ENCODE data around the gene MIA. TPM values are rescaled to one million over a fixed set of nuclear protein-coding genes. Genes with fewer than 3 reads are reported as not detected.
"Not testable (repeated sequence)": the region's sequence is repeated elsewhere in the genome, so short reads cannot be mapped to it uniquely, and the experiment has no call there.

The MIA gene
- total RNA-seq, 1 experiment from 2014 or later, result not detected

DNA sequence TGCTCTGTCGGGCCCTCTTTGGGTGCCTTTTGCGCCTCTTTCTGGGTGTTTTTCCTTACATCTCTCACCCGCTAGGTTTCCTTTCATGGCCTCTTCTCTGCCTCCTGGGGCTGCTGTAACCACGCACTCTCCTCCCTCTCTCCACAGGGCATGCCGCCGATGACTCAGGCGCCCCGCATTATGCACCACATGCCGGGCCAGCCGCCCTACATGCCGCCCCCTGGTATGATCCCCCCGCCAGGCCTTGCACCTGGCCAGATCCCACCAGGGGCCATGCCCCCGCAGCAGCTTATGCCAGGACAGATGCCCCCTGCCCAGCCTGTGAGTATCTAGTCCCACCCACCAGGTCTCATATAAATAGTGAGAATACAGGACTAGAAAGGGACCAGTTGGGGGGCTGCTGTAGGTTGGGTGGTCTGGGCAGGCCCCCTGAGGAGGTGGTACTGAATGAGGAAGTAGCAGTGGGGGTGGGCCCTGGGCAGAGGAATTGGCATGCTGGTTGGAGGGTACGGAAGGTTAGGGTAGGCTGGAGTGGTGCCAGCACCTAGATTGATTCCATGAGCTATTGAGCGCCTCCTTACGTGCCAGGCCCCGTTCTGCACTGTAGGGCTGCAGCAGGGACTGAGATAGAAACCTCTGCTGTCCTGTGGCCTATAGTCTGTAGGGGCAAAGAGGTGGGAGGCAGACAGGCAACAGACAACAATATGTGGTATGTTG is 12.4 kb upstream of the MIA start:
- H3K27me3 ChIP-seq (ENCODE audit: control insufficient read depth, insufficient read depth, low read length), result no peaks in the 10 kb centered on the region
- no peak overlapping the region for H3K4me3 ChIP-seq (ENCODE audit: insufficient read depth, low read depth, low read length)
- peaks cover 60% of the 10 kb centered on the region for H3K36me3 ChIP-seq (replicated peaks; ENCODE audit: control insufficient read depth, insufficient read depth, low read length)
- no peak for DNase-seq

DNA sequence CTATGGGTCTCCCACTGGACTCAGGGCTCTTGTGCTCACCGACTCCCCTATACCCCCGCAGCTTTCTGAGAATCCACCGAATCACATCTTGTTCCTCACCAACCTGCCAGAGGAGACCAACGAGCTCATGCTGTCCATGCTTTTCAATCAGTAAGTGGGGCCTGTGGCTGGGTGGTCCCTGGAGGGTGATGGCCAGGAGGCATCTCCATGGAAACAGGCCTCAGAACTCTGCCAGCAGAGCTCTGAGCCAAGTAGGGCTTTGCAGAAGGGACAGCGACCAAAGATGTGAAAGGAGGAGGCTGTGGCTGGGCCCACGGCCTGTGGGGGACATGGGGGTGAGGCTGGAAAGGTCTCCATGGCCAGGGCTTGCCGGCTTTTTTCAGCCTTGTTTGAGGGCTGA is 11.8 kb upstream of the MIA start:
- Histone ChIP-seq H3K4me3 (ENCODE audit: insufficient read depth, low read depth, low read length) (no peak overlapping the region), H3K27me3 (ENCODE audit: control insufficient read depth, insufficient read depth, low read length) (no peaks in the 10 kb centered on the region), H3K36me3 (replicated peaks; ENCODE audit: control insufficient read depth, insufficient read depth, low read length) (peaks cover 56% of the 10 kb centered on the region)
- DNase-seq, result no peak

DNA sequence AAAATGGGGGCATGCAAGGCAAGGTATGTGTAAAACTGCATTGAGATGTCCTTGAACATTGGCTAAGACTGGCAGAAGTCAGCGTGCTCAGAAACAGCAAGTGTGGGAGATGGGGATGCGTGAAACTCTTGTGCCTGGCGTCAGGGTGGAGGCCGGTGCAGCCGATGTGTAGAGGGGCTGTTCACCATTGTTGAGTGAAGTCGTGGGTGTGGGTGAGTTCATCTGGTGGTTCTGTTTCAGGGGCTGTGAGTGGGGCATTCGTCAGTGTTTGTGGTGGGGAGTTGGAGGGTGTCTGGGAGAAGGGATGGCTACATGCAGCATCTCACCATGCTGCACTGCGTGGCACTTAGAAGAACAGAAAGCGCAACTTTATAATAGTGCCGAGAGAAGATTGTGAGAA is 11.4 kb upstream of the MIA start:
- Histone ChIP-seq H3K4me3 (ENCODE audit: insufficient read depth, low read depth, low read length) (no peak overlapping the region), H3K36me3 (replicated peaks; ENCODE audit: control insufficient read depth, insufficient read depth, low read length) (peaks cover 56% of the 10 kb centered on the region), H3K27me3 (ENCODE audit: control insufficient read depth, insufficient read depth, low read length) (no peaks in the 10 kb centered on the region)
- DNase-seq, result no peak

DNA sequence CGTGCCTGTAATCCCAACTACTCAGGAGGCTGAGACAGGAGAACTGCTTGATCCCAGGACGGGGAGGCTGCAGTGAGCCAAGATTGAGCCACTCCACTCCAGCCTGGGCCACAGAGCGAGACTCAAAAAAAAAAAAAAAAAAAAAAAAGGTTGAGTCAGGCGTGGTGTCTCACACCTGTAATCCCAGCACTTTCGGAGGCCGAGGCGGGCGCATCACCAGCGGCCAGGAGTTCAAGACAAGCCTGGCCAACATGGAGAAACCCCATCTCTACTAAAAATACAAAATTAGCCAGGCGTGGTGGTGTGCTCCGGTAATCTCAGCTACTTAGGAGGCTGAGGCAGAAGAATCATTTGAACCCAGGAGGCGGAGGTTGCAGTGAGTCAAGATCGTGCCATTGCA is 8.9 kb upstream of the MIA start:
- H3K27me3 ChIP-seq (ENCODE audit: control insufficient read depth, insufficient read depth, low read length); H3K4me3 ChIP-seq (ENCODE audit: insufficient read depth, low read depth, low read length); DNase-seq: not testable (repeated sequence)
- peaks cover 36% of the 10 kb centered on the region for H3K36me3 ChIP-seq (replicated peaks; ENCODE audit: control insufficient read depth, insufficient read depth, low read length)

DNA sequence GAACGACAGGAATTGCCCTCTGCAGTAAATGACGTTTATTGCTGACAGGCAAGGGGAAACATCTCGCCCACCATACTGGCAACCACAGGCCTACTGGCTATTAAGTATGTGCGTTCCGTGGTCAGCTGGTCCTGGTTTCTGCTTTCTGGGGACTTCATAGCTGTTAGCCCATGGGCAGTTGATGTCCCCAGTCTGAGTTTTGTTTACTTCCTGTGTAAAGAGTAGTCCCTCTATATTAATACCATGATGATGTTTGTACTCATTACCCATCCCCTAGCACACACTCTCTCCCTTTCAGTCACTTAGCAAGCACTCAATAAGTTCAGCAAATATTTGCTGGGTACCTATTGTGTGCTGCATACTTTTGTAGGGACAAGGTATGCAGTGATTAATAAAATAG is 6.5 kb upstream of the MIA start:
- DNase-seq, result no peak
- H3K4me3 ChIP-seq (ENCODE audit: insufficient read depth, low read depth, low read length), result no peak overlapping the region
- H3K36me3 ChIP-seq (replicated peaks; ENCODE audit: control insufficient read depth, insufficient read depth, low read length), result peaks cover 15% of the 10 kb centered on the region
- no peaks in the 10 kb centered on the region for H3K27me3 ChIP-seq (ENCODE audit: control insufficient read depth, insufficient read depth, low read length)

DNA sequence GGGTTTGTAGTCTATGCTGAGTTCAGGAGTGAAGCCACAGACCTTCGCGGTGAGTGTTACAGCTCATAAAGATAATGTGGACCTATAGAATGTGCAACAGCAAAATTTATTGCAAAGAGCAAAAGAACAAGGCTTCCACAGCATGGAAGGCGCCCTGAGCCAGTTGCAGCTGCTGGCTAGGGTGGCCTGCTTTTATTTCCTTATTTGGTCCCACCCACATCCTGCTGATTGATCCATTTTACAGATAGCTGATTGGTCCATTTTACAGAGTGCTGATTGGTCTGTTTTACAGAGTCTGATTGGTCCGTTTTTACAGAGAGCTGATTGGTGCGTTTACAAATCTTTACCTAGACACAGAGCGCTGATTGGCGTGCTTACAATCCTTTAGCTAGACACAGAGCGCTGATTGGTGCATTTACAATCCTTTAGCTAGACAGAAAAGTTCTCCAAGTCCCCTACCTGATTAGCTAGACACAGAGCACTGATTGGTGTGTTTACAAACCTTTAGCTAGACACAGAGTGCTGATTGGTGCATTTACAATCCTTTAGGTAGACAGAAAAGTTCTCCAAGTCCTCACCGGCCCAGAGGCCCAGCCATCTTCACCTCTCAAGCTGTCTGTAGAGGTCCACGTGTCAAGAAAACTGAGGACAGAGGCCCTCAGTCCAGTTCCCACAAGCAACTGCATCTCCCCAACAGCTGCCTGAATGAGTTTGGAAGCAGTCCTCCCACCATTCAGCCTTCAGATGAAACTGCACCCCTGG is 4.0 kb upstream of the MIA start:
- H3K4me3 ChIP-seq (ENCODE audit: insufficient read depth, low read depth, low read length); H3K36me3 ChIP-seq (replicated peaks; ENCODE audit: control insufficient read depth, insufficient read depth, low read length); DNase-seq; H3K27me3 ChIP-seq (ENCODE audit: control insufficient read depth, insufficient read depth, low read length): not testable (repeated sequence)

DNA sequence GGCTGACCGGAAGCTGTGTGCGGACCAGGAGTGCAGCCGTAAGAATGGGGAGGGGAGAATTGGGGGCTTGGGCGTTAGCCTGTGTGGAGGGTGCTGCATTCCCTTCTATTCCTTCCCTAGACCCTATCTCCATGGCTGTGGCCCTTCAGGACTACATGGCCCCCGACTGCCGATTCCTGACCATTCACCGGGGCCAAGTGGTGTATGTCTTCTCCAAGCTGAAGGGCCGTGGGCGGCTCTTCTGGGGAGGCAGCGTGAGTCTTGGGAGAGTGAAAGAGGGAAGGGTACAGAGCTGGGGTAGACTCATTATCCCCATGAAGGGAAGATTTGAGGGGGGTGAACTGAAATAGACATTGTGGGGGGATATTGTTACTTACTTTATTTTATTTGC is 306 bp downstream of the MIA start:
- Histone ChIP-seq H3K27me3 (ENCODE audit: control insufficient read depth, insufficient read depth, low read length) (no peaks in the 10 kb centered on the region), H3K4me3 (ENCODE audit: insufficient read depth, low read depth, low read length) (no peak overlapping the region), H3K36me3 (replicated peaks; ENCODE audit: control insufficient read depth, insufficient read depth, low read length) (no peaks in the 10 kb centered on the region)
- DNase-seq, result no peak

DNA sequence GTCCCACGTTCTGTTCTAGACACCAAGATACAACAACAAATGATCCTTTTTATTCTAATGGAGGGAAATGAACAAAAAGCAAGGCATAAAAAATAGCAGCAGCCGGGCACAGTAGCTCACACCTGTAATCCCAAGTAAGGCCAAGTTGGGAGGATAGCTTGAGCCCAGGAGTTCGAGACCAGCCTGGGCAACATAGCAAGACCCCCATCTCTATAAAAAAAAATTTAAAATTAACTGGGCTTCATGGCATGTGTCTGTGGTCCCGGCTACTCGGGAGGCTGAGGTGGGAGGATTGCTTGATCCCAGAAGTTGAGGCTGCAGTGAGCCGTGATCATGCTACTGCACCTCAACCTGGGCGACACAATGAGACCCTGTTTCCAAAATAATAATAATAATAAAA is 1.0 kb downstream of the MIA start:
- no peaks in the 10 kb centered on the region for H3K27me3 ChIP-seq (ENCODE audit: control insufficient read depth, insufficient read depth, low read length)
- no peak overlapping the region for H3K4me3 ChIP-seq (ENCODE audit: insufficient read depth, low read depth, low read length)
- no peak for DNase-seq
- H3K36me3 ChIP-seq (replicated peaks; ENCODE audit: control insufficient read depth, insufficient read depth, low read length), result no peaks in the 10 kb centered on the region

DNA sequence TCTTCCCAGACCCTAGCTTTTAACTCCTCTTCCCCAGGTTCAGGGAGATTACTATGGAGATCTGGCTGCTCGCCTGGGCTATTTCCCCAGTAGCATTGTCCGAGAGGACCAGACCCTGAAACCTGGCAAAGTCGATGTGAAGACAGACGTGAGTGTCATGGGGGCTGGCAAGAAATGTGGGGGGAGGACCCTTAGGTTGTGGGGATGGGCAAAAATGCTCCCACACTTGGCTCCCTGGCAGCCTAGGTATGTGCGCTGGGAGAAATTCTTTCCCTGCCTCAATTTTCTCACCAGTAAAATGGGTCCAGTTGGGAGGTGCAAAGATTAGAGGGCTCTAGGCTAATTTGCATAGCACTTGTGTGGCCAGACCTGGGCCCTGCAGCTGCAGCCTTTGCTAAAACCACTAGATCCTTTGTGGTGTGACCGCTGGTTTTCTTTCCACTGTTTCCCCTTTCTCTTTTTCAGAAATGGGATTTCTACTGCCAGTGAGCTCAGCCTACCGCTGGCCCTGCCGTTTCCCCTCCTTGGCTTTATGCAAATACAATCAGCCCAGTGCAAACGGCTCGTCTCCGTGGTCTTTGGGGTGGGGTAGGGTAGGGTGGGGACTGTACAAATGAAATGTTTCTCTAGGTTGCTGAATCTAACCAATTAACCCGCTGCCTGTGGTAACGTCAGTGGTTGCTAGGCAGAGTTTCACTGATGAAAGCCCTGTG is 1.8 kb downstream of the MIA start:
- Histone ChIP-seq H3K27me3 (ENCODE audit: control insufficient read depth, insufficient read depth, low read length) (no peaks in the 10 kb centered on the region), H3K4me3 (ENCODE audit: insufficient read depth, low read depth, low read length) (peak overlapping the region; percentile 65), H3K36me3 (replicated peaks; ENCODE audit: control insufficient read depth, insufficient read depth, low read length) (no peaks in the 10 kb centered on the region)
- peak; percentile 88 for DNase-seq

DNA sequence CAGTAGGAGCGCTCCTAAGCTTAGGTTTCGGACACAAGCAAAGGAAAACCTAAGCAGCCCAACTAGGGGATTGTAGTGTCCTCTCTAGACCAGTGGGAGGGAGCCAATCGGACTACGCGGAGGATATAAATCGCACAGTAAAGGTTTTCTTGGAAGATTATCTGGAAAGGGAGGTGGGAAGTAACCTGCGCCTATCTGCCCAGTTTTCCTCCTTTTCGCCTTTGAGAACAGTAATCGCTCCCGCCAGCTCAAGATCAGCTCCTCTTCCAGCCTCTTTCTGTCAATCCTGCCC is 2.3 kb downstream of the MIA start:
- Histone ChIP-seq H3K4me3 (ENCODE audit: insufficient read depth, low read depth, low read length) (peak overlapping the region; percentile 65), H3K36me3 (replicated peaks; ENCODE audit: control insufficient read depth, insufficient read depth, low read length) (no peaks in the 10 kb centered on the region), H3K27me3 (ENCODE audit: control insufficient read depth, insufficient read depth, low read length) (no peaks in the 10 kb centered on the region)
- no peak for DNase-seq

DNA sequence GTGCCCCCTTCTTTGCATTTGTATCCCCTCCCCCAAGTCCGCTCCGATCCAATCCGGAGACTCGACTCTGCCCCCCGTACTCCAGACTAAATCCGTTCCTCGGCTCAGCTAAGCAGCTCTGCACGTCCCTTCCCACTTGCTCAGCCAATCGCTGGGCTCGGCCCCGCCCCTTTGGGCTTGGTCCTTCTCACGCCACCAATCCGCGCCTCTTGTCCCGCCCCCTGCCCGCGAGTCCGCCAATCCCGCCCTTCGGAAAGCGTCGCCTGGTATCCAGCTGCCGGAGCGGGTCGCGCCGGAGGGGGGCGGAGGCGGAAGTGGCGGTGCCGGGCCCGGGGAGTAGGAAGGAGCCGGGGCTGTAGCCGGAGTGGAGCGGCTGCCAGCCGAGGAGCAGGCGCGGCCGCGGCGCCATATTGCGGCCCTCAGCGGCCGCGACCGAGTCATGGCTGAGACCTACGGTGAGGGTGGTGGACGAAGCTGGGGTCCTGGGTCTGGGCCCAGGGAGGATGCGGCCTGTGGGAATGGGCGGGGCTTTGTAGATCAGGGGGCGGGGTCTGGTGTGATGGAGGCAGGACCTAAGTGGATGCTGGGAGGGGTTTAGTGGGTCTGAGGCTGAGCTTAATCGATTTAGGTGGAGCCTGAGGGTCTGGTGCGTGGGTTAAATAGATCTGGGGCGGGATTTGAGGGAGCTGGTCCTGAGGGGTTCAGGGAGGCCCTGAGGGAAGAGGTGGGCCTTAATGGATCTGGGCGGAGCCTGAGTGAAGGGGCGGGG is 2.8 kb downstream of the MIA start, which contains the start of gene RAB4B:
Gene RAB4B (plus strand): TSS at position 311 of the 769 bp plus-strand sequence. CDS start 129 bp downstream, at position 440.
- DNase-seq, result peak; percentile 98
- H3K4me3 ChIP-seq (ENCODE audit: insufficient read depth, low read depth, low read length), result peak within 1 kb of the TSS; percentile 80
- H3K27me3 ChIP-seq (ENCODE audit: control insufficient read depth, insufficient read depth, low read length), result no peaks in the 10 kb centered on the region
- H3K36me3 ChIP-seq (replicated peaks; ENCODE audit: control insufficient read depth, insufficient read depth, low read length), result no peaks in the 10 kb centered on the region

DNA sequence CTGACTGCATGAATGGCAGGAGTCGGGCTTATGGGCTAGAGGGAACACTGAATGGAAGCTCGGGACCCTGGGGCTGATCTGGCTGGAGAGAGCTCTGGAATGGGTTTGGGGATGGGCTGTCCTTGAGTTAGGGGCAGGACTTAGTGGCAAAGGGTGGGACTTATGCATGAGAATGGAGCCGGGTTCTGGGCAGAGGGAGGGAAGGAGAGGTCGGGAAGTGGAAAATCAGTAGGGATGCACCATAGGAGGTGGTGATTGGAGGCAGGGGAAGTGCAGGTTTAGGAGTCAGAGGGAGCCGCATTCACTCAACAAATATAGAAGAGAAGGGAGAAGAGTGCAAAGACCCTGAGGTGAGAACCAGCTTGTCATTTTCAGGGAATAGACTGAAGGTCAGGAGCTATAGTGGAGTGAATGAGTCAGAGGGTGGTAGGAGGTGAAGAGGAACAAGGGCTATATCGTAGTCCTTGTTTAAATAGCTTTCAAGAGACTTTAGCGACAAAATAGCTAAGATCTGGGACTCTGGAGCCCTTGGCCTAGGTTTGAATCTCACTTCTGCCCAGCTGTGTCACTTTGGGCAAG is 3.5 kb downstream of the MIA start:
- Histone ChIP-seq H3K27me3 (ENCODE audit: control insufficient read depth, insufficient read depth, low read length) (no peaks in the 10 kb centered on the region), H3K36me3 (replicated peaks; ENCODE audit: control insufficient read depth, insufficient read depth, low read length) (no peaks in the 10 kb centered on the region; the same call in 1 of the 2 replicates), H3K4me3 (ENCODE audit: insufficient read depth, low read depth, low read length) (peak overlapping the region; percentile 80)
- DNase-seq, result peak; percentile 95

DNA sequence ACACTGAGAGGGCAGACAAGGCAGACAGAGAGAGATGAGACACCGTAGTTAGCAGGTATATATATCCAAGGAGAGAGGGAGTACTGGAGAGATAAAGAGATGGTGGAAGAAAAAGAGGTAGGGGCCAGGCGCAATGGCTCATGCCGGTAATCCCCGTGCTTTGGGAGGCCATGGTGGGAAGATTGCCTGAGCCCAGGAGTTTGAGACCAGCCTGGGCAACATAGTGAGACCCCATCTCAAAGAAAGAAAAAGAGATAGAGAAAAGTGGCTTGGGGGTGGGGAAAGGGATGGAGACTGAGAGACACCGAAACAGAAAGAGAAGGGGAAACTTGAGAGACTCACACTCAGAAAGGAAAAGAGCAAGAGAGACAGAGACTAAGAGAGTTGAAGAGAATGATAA is 5.3 kb downstream of the MIA start:
- Histone ChIP-seq H3K36me3 (replicated peaks; ENCODE audit: control insufficient read depth, insufficient read depth, low read length) (no peaks in the 10 kb centered on the region; the same call in 1 of the 2 replicates), H3K27me3 (ENCODE audit: control insufficient read depth, insufficient read depth, low read length) (no peaks in the 10 kb centered on the region), H3K4me3 (ENCODE audit: insufficient read depth, low read depth, low read length) (no peak overlapping the region)
- no peak for DNase-seq

DNA sequence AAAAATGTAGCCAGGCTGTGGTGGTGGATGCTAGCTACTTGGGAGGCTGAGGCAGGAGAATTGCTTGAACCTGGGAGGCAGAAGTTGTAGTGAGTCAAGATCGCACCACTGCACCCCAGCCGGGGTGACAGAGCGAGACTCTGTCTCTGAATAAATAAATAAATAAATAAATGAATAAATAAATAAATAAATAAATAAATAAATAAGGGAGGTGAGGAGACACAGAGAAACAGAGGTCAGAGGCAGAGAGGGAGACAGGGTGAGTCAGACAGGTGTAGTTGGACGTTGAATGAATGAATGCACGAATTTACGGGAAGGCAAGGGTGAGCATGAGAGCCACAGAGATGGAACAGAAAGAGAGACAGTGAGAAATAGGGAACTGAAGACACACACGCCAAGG is 5.8 kb downstream of the MIA start:
- Histone ChIP-seq H3K4me3 (ENCODE audit: insufficient read depth, low read depth, low read length) (no peak overlapping the region), H3K36me3 (replicated peaks; ENCODE audit: control insufficient read depth, insufficient read depth, low read length) (no peaks in the 10 kb centered on the region; the same call in 1 of the 2 replicates), H3K27me3 (ENCODE audit: control insufficient read depth, insufficient read depth, low read length) (no peaks in the 10 kb centered on the region)
- DNase-seq, result no peak
